IPS DF 4.7 (cell line): ENCODE results near the gene MAZ.
"Not testable (repeated sequence)": the region's sequence is repeated elsewhere in the genome, so short reads cannot be mapped to it uniquely, and the experiment has no call there.

Source experiments
- DNase-seq: peaks from one replicate; pipeline ENCODE4 v3.0.0-alpha.2; 2013; ENCODE audit warnings: low spot score; ENCODE audit errors: extremely low read depth

The MAZ gene

DNA sequence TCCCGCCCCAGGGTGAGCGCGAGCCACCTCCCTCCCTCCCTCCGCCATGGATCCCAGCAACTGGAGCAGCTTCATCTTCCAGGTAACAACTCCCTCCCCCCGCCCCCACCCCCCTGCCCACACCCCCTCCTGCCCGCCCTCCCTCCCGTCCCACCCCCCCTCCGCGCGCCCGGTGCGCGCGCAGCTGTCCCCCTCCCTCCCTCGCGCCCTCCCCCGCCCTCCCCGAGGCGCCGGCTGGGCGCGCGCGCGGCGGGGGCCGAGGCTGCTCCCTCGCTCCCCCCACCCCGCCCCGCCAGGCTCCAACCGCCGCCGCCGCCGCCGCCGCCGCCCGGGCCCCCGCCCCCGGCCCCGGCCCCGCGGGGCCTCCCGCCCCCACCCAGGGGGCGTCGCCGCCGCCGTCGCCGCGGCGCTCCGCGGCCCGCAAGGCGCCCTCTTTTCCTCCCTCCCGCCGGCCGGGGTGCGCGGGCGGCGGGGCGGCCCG is at the start of gene MAZ:
TSS of gene MAZ (plus strand) at position 431 of the 481 bp plus-strand sequence. CDS start 173 bp downstream, outside the sequence.
- DNase-seq = no peak

DNA sequence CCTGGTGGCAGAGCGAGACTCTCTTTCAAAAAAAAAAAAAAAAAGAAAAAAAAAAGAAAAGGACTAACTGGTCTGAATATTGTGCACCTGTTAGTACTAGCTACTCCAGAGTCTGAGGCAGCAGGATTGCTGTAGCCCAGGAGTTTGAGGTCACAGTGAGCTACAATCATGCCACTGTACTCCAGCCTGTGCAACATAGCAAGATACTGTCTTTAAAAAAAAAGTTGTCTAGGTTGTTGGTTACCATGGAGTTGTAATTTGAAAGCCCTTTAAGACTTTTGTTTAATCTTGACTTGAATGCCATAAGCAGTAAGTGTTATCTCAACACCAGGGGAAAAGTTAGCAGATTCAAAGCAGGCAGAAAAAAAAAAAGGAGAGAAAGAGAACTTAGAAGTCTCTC is 49.7 kb upstream of the MAZ start:
- no peak for DNase-seq

DNA sequence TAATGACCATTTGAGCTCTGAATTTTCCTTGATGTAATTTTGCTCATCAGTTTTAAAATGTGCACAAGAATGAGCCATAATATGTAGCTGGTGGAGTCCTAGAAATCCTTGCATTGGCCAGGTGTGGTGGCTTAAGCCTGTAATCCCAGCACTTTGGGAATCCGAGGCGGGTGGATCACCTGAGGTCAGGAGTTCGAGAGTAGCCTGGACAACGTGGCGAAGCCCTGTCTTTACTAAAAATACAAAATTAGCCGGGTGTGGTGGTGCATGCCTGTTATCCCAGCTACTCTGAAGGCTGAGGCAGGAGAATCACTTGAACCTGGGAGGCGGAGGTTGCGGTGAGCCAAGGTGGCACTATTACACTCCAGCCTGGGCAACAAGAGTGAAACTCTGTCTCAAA is 49.2 kb upstream of the MAZ start:
- not testable (repeated sequence) for DNase-seq

DNA sequence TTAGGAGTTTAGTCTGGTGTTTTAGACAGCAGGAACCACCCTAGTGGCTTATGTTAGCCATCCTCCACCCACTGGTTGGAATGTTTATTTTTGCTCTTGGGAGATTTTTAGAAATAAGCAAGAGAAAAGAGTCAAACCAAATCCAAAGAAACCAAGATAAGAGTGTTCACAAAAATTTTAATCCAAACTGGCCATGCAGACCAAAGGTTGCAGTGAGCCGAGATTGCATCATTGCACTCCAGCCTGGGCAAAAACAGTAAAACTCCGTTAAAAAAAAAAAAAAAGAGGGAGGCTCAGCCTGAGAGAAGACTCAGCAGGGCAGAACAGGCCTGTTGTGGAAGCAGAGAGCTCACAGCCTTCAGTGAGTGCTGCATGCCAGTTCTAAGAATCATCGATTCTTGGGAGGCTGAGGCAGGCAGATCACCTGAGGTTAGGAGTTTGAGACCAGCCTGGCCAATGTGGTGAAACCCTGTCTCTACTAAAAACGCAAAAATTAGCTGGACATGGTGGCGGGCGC is 48.3 kb upstream of the MAZ start:
- DNase-seq = no peak

DNA sequence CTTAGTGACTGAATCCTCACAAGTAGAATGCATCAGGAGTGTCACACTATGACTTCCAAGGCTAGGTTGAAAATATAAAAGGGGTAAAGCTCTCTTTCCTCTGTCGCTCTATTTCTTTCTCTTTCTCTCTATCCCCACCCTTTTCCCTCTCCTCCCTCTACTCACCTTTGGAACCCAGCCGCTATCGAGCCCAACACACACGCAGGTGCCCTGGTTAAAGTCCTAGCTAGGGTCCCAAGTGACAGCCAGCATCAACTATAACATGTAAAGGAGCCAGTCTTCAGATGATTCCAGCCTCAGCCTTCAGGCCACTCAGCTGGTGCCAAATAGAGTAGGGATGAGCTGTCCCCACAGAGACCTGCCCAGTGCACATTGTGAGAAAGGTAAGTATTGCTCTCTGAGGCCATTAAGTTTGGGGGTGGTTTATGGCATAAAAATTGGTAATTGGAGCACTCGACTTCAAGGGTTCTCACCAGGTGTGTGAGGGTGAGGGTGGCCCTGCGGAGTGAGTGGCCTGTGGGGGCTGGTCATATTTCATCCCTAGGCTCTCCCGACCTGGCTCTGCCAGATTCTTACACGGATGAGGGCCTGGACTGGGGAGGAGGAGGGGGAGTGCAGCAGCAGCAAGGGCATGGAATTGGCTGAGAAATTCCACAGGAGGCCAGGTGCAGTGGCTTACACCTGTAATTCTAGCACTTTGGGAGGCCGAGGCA is 45.6 kb upstream of the MAZ start:
- DNase-seq = no peak

DNA sequence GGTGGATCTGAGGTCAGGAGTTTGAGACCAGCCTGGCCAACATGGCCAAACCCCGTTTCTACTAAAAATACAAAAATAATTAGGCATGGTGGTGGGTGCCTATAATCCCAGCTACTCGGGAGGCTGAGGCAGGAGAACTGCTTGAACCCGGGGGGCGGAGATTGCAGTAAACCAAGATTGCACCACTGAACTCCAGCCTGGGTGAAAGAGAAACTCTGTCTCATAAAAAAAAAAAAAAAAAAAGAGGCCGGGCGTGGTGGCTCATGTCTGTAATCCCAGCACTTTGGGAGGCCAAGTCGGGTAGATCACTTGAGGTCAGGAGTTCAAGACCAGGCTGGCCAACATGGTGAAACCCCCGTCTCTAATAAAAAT is 45.1 kb upstream of the MAZ start:
- DNase-seq = not testable (repeated sequence)

DNA sequence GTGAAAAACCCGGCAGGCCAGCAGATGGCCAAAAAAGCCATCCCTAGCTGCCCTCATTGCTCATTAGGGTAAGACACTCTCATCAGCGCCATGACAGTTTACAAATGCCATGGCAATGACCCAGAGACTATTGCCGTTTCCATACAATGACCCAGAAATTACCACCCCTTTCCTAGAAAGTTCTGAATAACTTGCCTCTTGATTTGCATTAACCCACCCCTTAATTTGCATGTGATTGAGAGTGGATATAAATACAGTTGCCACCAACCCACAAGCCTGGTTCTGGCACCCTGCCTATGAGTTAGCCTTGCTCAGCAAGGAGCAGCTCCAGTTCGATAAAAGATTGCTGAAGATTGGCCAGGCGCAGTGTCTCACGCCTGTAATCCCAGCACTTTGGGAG is 44.4 kb upstream of the MAZ start:
- no peak for DNase-seq

DNA sequence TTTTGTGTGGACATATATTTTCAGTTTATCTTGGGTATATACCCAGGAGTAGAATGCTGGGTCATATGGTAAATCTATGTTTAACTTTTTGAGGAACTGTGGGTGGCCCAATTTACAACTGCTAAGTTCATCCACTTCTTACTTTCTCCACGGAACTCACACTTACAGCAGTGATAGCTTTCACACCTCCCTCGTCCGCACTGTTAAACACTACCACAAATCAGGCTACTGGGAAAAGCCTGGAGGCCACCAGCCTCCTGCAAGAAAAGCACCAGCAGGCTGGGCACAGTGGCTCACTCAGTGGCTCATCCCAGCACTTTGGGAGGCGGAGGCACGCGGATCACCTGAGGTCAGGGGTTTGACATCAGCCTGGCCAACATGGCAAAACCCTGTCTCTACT is 43.0 kb upstream of the MAZ start:
- DNase-seq = no peak

DNA sequence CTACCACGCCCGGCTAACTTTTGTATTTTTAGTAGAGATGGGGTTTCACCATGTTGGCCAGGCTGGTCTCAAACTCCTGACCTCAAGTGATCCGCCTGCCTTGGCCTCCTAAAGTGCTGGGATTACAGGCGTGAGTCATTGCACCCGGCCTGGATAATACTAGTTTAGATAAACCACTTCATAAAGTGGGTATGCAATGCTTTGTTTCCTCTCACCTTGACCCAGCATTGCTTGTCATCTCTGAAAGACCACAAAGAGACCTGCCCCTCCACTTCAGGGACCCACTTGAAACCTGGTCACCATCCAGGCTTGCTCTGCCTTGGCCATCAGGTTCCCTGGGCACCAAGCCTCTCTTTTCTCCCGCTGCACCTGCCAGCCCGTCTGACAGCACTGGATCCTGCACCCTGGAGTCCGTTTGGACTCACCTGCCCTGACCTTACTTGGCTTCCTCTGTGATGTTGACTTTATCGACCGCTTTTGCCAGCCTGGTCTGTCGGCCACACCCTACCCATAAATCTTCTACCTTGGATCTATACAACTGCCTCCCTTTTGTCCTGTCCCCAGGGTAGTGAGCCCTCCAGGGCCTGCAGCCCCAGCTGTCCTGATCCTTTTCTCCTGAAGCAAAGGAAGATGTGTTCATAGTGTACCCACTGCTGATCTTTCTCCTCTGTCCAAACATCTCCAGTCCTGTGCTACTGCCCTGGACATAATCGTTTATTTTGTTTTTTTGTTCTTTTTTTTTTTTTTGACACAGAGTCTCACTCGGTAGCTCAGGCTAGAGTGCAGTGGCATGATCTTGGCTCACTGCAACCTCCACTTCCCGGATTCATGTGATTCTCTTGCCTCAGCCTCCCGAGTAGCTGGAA is 40.9 kb upstream of the MAZ start:
- no peak for DNase-seq

DNA sequence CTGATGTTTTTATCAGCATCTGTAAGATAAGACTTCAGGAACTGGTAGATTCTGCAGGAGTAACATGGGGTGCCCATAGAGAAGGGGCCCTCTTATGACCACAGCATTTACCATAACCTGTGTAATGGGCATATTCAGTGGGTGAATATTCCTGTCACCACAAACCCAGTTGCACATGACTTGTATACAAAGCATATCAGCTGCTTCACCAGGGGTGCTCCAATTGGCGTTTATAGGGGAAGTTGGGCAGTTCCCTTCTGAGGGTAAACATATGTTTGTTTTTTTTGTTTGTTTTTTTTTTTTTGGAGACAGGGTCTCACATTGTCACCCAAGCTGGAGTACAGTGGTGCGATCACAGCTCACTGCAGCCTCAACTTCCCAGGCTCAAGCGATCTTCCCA is 39.8 kb upstream of the MAZ start:
- no peak for DNase-seq

DNA sequence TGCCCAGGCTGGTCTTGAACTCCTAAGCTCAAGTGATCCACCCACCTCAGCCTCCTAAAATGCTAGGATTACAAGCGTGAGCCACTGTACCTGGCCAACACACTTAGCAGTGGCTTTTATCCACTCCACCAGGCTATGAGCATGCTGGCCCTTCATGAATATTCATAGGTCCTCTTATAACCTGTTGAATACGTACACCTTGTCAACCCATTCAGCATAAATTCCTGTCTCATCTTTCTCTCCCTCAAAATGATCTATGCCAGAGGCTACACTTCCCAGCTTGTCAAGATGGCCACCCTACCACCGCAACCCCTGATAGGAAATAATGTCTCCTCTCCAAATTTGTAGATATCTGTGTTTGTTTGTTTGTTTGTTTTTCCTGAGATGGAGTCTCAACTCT is 39.3 kb upstream of the MAZ start:
- no peak for DNase-seq

DNA sequence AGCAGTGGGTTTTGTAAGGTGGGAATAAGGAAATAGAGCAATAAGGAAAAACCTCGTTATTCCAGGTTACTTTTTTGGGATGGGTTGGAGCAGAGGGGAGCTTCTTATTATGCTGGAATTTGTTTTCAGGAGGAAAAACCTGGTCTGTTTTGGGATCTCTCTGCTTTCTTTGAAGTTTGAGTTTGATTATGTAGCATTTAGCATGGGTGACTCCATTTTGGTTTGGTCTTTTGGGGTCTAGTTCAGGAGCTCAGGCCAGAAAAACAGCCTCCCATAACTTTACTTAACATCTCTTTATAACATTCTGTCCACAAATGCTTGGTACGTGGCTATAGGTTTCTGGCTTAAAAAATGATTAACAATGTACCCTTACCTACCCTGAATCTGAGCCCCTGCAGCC is 36.8 kb upstream of the MAZ start:
- no peak for DNase-seq

DNA sequence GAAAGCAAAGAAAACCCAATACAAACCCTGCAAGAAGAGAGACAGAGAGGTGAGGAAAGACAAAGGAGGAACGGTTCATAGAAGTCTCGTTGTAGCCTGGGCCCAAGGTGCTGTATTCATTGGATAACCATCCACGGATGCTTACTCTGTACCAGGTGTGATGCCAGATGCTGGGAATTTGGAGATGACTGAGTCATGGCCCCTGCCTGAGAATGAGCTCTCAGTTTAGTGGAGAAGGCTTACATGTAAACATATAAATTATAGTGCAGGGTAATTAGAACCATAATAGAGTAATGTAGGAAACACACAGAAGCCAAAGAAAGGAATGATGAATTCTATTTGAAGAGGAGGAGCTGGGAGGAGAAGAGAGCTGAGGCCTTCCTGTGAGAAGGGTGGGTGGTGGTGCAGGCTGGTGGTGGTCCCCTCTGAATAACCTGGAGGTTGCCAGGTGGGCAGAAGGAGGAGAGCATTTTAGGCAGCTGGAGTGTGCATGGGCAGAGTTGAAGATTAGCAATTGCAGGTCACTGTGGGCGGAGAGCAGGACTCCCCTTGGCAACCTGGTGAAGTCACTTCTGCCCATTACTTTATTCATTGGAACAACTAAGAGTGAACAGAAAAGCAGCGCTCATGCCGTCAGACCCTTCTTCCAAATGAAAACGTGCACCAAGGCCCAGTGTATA is 35.9 kb upstream of the MAZ start:
- no peak for DNase-seq

DNA sequence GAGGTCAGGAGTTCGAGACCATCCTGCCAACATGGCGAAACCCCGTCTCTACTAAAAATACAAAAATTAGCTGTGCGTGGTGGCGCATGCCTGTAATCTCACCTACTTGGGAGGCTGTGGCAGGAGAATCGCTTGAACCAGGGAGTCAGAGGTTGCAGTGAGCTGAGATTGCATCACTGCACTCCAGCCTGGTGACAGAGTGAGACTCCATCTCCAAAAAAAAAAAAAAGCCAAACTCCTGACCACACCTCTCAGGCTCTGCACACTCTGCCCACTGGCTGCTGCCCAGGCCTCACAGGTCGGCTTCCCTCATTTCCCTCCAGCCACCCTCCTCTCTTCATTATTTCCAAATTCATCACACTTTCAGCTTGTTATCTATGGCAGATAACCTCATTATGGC is 34.0 kb upstream of the MAZ start:
- DNase-seq = not testable (repeated sequence)

DNA sequence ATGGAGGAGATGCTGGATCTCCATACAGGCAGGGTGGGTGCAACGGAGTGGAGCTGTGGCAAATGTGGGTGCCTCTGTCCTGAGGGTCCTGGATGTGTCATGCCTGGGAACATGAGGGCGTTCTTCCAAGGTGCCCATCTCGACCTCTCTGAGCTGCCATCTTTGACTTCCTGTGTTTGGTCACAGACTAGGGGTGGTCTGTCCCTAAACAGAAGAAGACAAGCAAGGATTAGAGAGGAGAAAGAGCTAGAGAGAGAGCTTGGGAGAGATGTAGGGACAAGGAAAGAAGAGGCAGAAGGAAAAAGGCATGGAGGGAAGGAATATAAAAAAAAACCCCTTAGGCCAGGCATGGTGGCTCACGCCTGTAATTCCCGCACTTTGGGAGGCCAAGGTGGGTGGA is 31.6 kb upstream of the MAZ start:
- no peak for DNase-seq

DNA sequence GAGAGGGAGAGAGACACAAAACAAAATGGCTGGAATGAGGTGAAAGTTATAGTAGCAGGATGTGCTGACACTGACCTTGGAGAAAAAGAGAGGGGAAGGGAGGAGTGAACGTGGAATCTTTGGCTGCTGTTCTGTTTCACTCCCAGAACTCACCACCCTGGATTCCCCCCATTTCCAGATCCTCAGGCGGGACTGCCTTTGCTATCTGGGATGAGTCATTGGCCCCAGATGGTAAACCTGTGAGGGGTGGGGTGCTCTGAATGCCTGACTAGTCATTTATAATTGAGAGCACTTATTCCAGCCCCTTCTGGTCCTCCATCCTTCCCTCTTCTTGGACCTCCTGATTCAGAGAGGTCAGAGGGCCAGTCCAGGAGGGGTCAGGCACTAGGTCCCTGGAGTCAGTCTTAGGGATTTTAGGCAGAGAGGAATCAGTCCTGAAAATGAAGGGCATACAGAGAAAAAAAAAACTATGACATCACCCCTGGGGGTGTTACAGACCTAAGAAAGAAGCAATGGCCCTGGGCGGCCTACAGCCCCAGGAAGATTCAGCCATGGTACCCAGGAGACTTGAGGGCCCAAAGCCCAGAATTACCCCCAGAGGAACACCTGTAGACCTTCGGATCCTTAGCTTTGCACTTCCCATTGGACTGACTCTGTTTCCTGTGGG is 30.5 kb upstream of the MAZ start:
- no peak for DNase-seq

DNA sequence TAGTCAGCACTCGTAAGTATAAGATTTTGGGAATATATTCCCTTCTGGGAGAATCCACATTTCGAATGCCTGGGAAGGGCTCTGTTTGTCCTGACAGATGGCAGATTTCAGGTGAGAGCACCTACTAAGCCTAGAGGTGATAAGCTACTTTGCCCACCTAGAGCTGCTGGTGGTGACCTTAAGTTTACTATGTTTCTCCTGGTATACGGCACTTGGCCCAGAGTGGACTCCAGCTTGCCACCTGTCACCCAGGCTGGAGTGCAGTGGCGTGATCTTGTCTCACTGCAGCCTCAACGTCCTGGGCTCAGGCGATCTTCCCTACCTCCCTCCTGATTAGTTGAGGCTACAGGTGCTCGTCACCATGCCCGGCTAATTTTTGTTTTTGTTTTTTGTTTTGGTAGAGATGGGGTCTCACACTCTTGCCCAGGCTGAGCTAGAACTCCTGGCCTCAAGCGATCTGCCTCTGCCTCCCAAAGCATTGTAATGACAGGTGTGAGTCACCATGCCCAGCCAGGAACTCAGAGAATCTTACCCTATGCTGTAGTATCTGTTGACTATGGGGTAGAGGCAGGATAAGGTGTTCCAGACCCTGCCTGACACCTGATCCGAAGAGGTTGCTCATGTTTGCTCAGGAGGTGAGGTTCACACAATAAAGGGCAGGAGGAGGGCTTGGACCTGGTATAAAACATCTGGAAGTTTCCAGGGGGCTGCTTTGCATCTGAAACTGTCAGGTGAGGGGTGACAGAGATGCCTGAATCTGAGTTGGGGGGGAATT is 28.6 kb upstream of the MAZ start, which contains the start of gene ZG16:
TSS of gene ZG16 (plus strand) at position 681 of the 775 bp plus-strand sequence. CDS start 1,011 bp downstream, outside the sequence.
- no peak for DNase-seq

DNA sequence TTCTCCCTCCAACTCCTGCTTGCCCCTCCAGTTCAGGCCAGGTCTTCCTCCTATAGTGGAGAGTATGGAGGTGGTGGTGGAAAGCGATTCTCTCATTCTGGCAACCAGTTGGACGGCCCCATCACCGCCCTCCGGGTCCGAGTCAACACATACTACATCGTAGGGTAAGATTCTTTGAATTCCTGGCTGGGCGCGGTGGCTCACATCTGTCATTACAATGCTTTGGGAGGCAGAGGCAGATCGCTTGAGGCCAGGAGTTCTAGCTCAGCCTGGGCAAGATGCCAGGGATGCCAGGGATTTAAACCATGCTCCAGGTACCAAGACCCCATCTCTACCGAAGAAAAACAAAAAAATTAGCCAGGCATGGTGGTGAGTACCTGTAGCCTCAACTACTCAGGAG is 26.9 kb upstream of the MAZ start:
- no peak for DNase-seq

DNA sequence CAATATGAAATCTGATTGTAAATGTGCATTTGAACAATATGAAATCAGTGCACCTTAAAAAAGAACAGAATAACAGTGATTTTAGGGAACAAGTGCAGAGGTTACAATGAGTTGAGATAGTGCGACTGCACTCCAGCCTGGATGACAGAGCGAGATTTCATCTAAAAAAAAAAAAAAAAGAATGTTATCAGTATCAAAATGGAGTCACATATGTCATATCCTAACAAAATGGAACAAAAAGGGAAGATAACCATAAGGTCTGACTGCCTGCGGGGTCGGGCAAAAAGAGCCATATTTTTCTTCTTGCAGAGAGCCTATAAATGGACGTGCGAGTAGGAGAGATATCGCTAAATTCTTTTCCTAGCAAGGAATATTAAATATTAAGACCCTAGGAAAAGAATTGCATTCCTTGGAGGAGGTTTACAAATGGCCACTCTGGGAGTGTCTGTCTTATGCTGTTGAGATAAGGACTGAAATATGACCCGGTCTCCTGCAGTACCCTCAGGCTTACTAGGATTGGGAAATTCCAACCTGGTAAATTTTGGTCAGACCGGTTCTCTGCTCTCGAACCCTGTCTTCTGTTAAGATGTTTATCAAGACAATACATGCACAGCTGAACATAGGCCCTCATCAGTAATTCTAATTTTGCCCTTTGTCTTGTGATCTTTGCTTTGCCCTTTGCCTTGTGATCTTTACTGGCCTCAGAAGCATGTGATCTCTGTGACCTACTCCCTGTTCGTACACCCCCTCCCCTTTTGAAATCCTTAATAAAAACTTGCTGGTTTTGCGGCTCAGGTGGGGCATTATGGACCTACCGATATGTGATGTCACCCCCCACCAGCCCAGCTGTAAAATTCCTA is 23.0 kb upstream of the MAZ start:
- not testable (repeated sequence) for DNase-seq
